SU-DHL-6 (cell line): ENCODE data around the gene GJA4.

ENCODE experiments used
- H2AFZ ChIP-seq: fragments of 200-600 bp; sonication (generic); 2 replicates; pipeline ENCODE4 v1.6.1; 2014; ENCODE audit warnings: low read depth, mild to moderate bottlenecking, moderate library complexity, mixed read lengths, antibody characterized with exemption, low read length; ENCODE audit not compliant: severe bottlenecking
- H3F3A ChIP-seq: fragments of 200-600 bp; shearing (Covaris generic); 2 replicates; pipeline ENCODE4 v1.6.0; 2016; ENCODE audit warnings: antibody characterized with exemption, mild to moderate bottlenecking; ENCODE audit not compliant: insufficient read depth
- H3K27ac ChIP-seq: fragments of 200-600 bp; sonication (generic); 2 replicates; pipeline ENCODE4 v1.5.1; 2016; ENCODE audit warnings: low read depth, mild to moderate bottlenecking, low read length, moderate library complexity, mixed read lengths
- H3K27me3 ChIP-seq: fragments of 200-600 bp; sonication (generic), shearing (Covaris generic); 2 replicates; pipeline ENCODE4 v1.6.0; 2014; ENCODE audit warnings: mild to moderate bottlenecking, low read length
- H3K36me3 ChIP-seq: fragments of 200-600 bp; sonication (generic); 2 replicates; pipeline ENCODE4 v1.6.1; 2014; ENCODE audit warnings: mild to moderate bottlenecking, low read length, mixed read lengths
- H3K4me2 ChIP-seq: fragments of 300-600, 200-600 bp; shearing (Covaris generic), sonication (generic); 2 replicates; pipeline ENCODE4 v1.6.0; 2014; ENCODE audit warnings: low read length, low read depth, mild to moderate bottlenecking; ENCODE audit not compliant: poor library complexity, severe bottlenecking
- H3K4me3 ChIP-seq: fragments of 200-600 bp; sonication (generic); 2 replicates; pipeline ENCODE4 v1.5.1; 2014; ENCODE audit warnings: antibody characterized with exemption, low read length, mild to moderate bottlenecking, mixed read lengths; ENCODE audit not compliant: insufficient read depth, poor library complexity, severe bottlenecking
- H3K79me2 ChIP-seq: fragments of 200-600 bp; sonication (generic); 2 replicates; pipeline ENCODE4 v1.6.1; 2014; ENCODE audit warnings: mild to moderate bottlenecking, low read length, moderate library complexity; ENCODE audit not compliant: insufficient read depth
- H3K9ac ChIP-seq: fragments of 200-600 bp; sonication (generic); 2 replicates; pipeline ENCODE4 v1.7.0; 2014; ENCODE audit warnings: mild to moderate bottlenecking, low read length
- H3K9me2 ChIP-seq: fragments of 200-600 bp; sonication (generic); replicated peaks from 2 replicates; pipeline ENCODE4 v1.6.1; 2014; ENCODE audit warnings: low read length; ENCODE audit not compliant: insufficient read depth
- H3K9me3 ChIP-seq: fragments of 200-600 bp; sonication (generic); 2 replicates; pipeline ENCODE4 v1.6.1; 2014; ENCODE audit warnings: low read length, mixed read lengths; ENCODE audit not compliant: insufficient read depth
- H4K20me1 ChIP-seq: fragments of 200-600 bp; sonication (generic); 2 replicates; pipeline ENCODE4 v1.6.1; 2014; ENCODE audit warnings: low read depth, mild to moderate bottlenecking, antibody characterized with exemption, low read length, moderate library complexity, mixed read lengths
- CTCF ChIP-seq: fragments of 200-600 bp; sonication (generic); IDR thresholded peaks from one replicate; pipeline ENCODE4 v1.5.1; 2017; ENCODE audit warnings: antibody characterized with exemption, mild to moderate bottlenecking, low read length, moderate library complexity; ENCODE audit not compliant: insufficient read depth, poor library complexity, severe bottlenecking
- EZH2phosphoT487 ChIP-seq: fragments of 200-600 bp; sonication (generic), shearing (Covaris generic); conservative IDR thresholded peaks from 2 replicates; pipeline ENCODE4 v1.6.1; 2018; ENCODE audit warnings: mild to moderate bottlenecking, antibody characterized with exemption, low read length, moderate library complexity, mixed read lengths

The GJA4 gene

GRCh38 chr1:34828611-34829010, 35.8 kb downstream of the GJA4 start:
- Histone ChIP-seq H4K20me1 (no peaks in the 10 kb centered on the region), H3K4me2 (no peak overlapping the region), H3K4me3 (no peak overlapping the region), H2AFZ (no peak overlapping the region), H3K27me3 (no peaks in the 10 kb centered on the region), H3K9me2 (no peaks in the 10 kb centered on the region), H3K36me3 (no peaks in the 10 kb centered on the region), H3K27ac (no peak overlapping the region), H3K9me3 (no peaks in the 10 kb centered on the region), H3K79me2 (no peaks in the 10 kb centered on the region), H3K9ac (no peak overlapping the region), H3F3A (no peaks in the 10 kb centered on the region)
- no peak for TF ChIP-seq CTCF
- TF ChIP-seq EZH2phosphoT487 = no peak

GRCh38 chr1:34829250-34829649, 36.5 kb downstream of the GJA4 start:
- no peak for TF ChIP-seq CTCF
- TF ChIP-seq EZH2phosphoT487 = no peak
- Histone ChIP-seq H3K4me2 (no peak overlapping the region), H3K4me3 (no peak overlapping the region), H3K79me2 (no peaks in the 10 kb centered on the region), H3K9me3 (no peaks in the 10 kb centered on the region), H3K9me2 (no peaks in the 10 kb centered on the region), H3K36me3 (no peaks in the 10 kb centered on the region), H3K27ac (no peak overlapping the region), H3K9ac (no peak overlapping the region), H3F3A (no peaks in the 10 kb centered on the region), H2AFZ (no peak overlapping the region), H3K27me3 (no peaks in the 10 kb centered on the region), H4K20me1 (no peaks in the 10 kb centered on the region)

GRCh38 chr1:34831721-34832246, 39.0 kb downstream of the GJA4 start:
- Histone ChIP-seq H3K36me3 (no peaks in the 10 kb centered on the region), H3F3A (no peaks in the 10 kb centered on the region), H3K9me3 (no peaks in the 10 kb centered on the region), H3K27me3 (no peaks in the 10 kb centered on the region), H4K20me1 (no peaks in the 10 kb centered on the region), H3K9me2 (no peaks in the 10 kb centered on the region), H3K79me2 (no peaks in the 10 kb centered on the region), H3K9ac (no peak overlapping the region), H3K4me2 (no peak overlapping the region), H3K4me3 (no peak overlapping the region), H2AFZ (no peak overlapping the region), H3K27ac (no peak overlapping the region)
- TF ChIP-seq CTCF (no peak), EZH2phosphoT487 (no peak)
